Daoy (cell line): Measurements from ENCODE around the gene NOXA1. TPM values are rescaled to one million over a fixed set of nuclear protein-coding genes. Genes with fewer than 3 reads are reported as not detected.
"Not testable (repeated sequence)": the region's sequence is repeated elsewhere in the genome, so short reads cannot be mapped to it uniquely, and the experiment has no call there.

Source experiments
- DNase-seq: peaks from one replicate; pipeline ENCODE4 v3.0.0-alpha.2; 2015; ENCODE audit warnings: low read depth
- total RNA-seq: library from RNA; depleted of rRNA; stranded (reverse); fragments of >200 nt; shearing (Covaris generic); gene quantifications from 2 replicates; pipeline ENCODE4 v1.2.3, GENCODE V29; 2014

Gene NOXA1
- total RNA-seq, 1 experiment from 2014 or later = not detected

- no peak for DNase-seq
Observed at GRCh38 chr9:137437691-137438590, 14.7 kb downstream of the NOXA1 start.

- no peak for DNase-seq
Observed at GRCh38 chr9:137438591-137439157, 15.5 kb downstream of the NOXA1 start.

- DNase-seq = no peak
Observed at GRCh38 chr9:137439158-137439714, 16.0 kb downstream of the NOXA1 start.

GRCh38 chr9:137441289-137441934, 18.2 kb downstream of the NOXA1 start, which contains the start of gene ENTPD8:
TSS of gene ENTPD8 (minus strand) at chr9:137441357. CDS start at chr9:137438285, 3,072 bp downstream.
- peak; percentile 60 for DNase-seq

- no peak for DNase-seq
Observed at GRCh38 chr9:137441935-137442321, 18.7 kb downstream of the NOXA1 start.

GRCh38 chr9:137444106-137444790, 21.1 kb downstream of the NOXA1 start:
- DNase-seq = no peak

- DNase-seq = peak; percentile 89
Observed at GRCh38 chr9:137445275-137445807, 22.1 kb downstream of the NOXA1 start.

GRCh38 chr9:137445930-137446431, 22.8 kb downstream of the NOXA1 start:
- no peak for DNase-seq

GRCh38 chr9:137446851-137447471, 23.8 kb downstream of the NOXA1 start:
- DNase-seq = no peak

GRCh38 chr9:137447722-137448601, 24.8 kb downstream of the NOXA1 start:
- no peak for DNase-seq

GRCh38 chr9:137448602-137448962, 25.4 kb downstream of the NOXA1 start:
- DNase-seq = no peak

- DNase-seq = no peak
Observed at GRCh38 chr9:137449081-137449844, 26.1 kb downstream of the NOXA1 start.

GRCh38 chr9:137449931-137450538, 26.8 kb downstream of the NOXA1 start:
- no peak for DNase-seq

- not testable (repeated sequence) for DNase-seq
Observed at GRCh38 chr9:137450539-137451222, 27.5 kb downstream of the NOXA1 start.

GRCh38 chr9:137451264-137452005, 28.2 kb downstream of the NOXA1 start:
- DNase-seq = not testable (repeated sequence)

GRCh38 chr9:137452006-137452760, 29.0 kb downstream of the NOXA1 start:
- DNase-seq = no peak
